Trophoblast cell (in vitro differentiated cells and primary cell): ENCODE measurements around the gene UGCG.

Experiments used
- DNase-seq, 2 donors: peaks; one replicate each; pipeline ENCODE4 v3.0.0-alpha.2; 2016
- H2AFZ ChIP-seq: 2 replicates; pipeline ENCODE4 v1.6.1; 2013; ENCODE audit warnings: low read length, moderate library complexity, mild to moderate bottlenecking; ENCODE audit not compliant: insufficient read depth, poor library complexity
- H2AK5ac ChIP-seq: 2 replicates; pipeline ENCODE4 v1.6.1; 2013; ENCODE audit warnings: mild to moderate bottlenecking, low read length
- H2BK120ac ChIP-seq: 2 replicates; pipeline ENCODE4 v1.6.1; 2013; ENCODE audit warnings: low read length, mild to moderate bottlenecking, moderate library complexity; ENCODE audit not compliant: insufficient read depth, poor library complexity
- H2BK12ac ChIP-seq: 2 replicates; pipeline ENCODE4 v1.6.1; 2013; ENCODE audit warnings: mild to moderate bottlenecking, low read length, moderate library complexity
- H2BK5ac ChIP-seq: 2 replicates; pipeline ENCODE4 v1.6.1; 2013; ENCODE audit warnings: low read length, low read depth, moderate library complexity, mild to moderate bottlenecking; ENCODE audit not compliant: poor library complexity
- H3K14ac ChIP-seq: 2 replicates; pipeline ENCODE4 v1.6.1; 2013; ENCODE audit warnings: mild to moderate bottlenecking, low read length
- H3K18ac ChIP-seq: 2 replicates; pipeline ENCODE4 v1.6.1; 2013; ENCODE audit warnings: mild to moderate bottlenecking, low read length
- H3K23ac ChIP-seq: 2 replicates; pipeline ENCODE4 v1.6.1; 2013; ENCODE audit warnings: low read length
- H3K27ac ChIP-seq: 2 replicates; pipeline ENCODE4 v1.5.1; 2013; ENCODE audit warnings: low read depth, mild to moderate bottlenecking, inconsistent platforms, low read length, moderate library complexity
- H3K27me3 ChIP-seq: 2 replicates; pipeline ENCODE4 v1.6.1; 2013; ENCODE audit warnings: inconsistent platforms, mild to moderate bottlenecking, low read length, moderate library complexity; ENCODE audit not compliant: insufficient read depth
- H3K36me3 ChIP-seq, 2 experiments: 1 replicate in 1 of 2; 2 replicates in 1 of 2; pipeline ENCODE4 v1.6.1; 2013; ENCODE audit warnings: low read length in 2 of 2, mild to moderate bottlenecking in 2 of 2, moderate library complexity in 1 of 2; ENCODE audit not compliant: insufficient read depth in 2 of 2, control insufficient read depth in 1 of 2
- H3K4ac ChIP-seq: 2 replicates; pipeline ENCODE4 v1.6.1; 2013; ENCODE audit warnings: low read depth, mild to moderate bottlenecking, low read length, moderate library complexity
- H3K4me1 ChIP-seq, 2 experiments: 1 replicate in 1 of 2; 2 replicates in 1 of 2; pipeline ENCODE4 v1.6.1; 2013; ENCODE audit warnings: low read length in 2 of 2, mild to moderate bottlenecking in 2 of 2, moderate library complexity in 1 of 2; ENCODE audit not compliant: insufficient read depth in 2 of 2, control insufficient read depth in 1 of 2
- H3K4me2 ChIP-seq: 2 replicates; pipeline ENCODE4 v1.6.1; 2013; ENCODE audit warnings: inconsistent platforms, mild to moderate bottlenecking, low read length, moderate library complexity
- H3K4me3 ChIP-seq: 2 replicates; pipeline ENCODE4 v1.5.1; 2013; ENCODE audit warnings: mild to moderate bottlenecking, low read depth, low read length, inconsistent platforms
- H3K79me1 ChIP-seq: one replicate; pipeline ENCODE4 v1.6.1; 2013; ENCODE audit warnings: low read length
- H3K79me2 ChIP-seq: 2 replicates; pipeline ENCODE4 v1.6.1; 2013; ENCODE audit warnings: low read length, mild to moderate bottlenecking; ENCODE audit not compliant: control insufficient read depth, insufficient read depth, poor library complexity
- H3K9ac ChIP-seq: 2 replicates; pipeline ENCODE4 v1.6.1; 2013; ENCODE audit warnings: mild to moderate bottlenecking, low read length
- H3K9me3 ChIP-seq: 2 replicates; pipeline ENCODE4 v1.6.1; 2013; ENCODE audit warnings: low read depth, mild to moderate bottlenecking, control low read depth, inconsistent platforms, low read length; ENCODE audit not compliant: insufficient read depth
- H4K12ac ChIP-seq: 2 replicates; pipeline ENCODE4 v1.6.1; 2013; ENCODE audit warnings: low read depth, mild to moderate bottlenecking, low read length, moderate library complexity
- H4K8ac ChIP-seq: 2 replicates; pipeline ENCODE4 v1.6.1; 2013; ENCODE audit warnings: low read depth, mild to moderate bottlenecking, low read length, moderate library complexity
- H4K91ac ChIP-seq: one replicate; pipeline ENCODE4 v1.6.1; 2013; ENCODE audit warnings: low read depth, mild to moderate bottlenecking, low read length, moderate library complexity
- WGBS: extraction: QIAGEN DNeasy Blood & Tissue Kit; methylation state at CpG from one replicate; pipeline ENCODE4 v1.1.7; 2013; ENCODE audit warnings: missing lambda C conversion rate; ENCODE audit not compliant: insufficient read length, insufficient coverage; ENCODE audit errors: extremely low coverage; 5-methylcytosine and 5-hydroxymethylcytosine counted together

The UGCG gene

GRCh38 chr9:111896942-111897600 lies 457 bp downstream of the UGCG start:
- Histone ChIP-seq H3K36me3 (no peaks in the 10 kb centered on the region), H3K4me2 (peak overlapping the region; percentile 93), H2BK5ac (peak overlapping the region; percentile 88), H3K4me3 (peak overlapping the region; percentile 99), H2BK120ac (peak overlapping the region; percentile 63), H4K12ac (peak overlapping the region; percentile 74), H3K4ac (peak overlapping the region; percentile 89), H4K91ac (peak overlapping the region; percentile 91), H3K79me1 (peaks cover 10% of the 10 kb centered on the region), H2AK5ac (no peak overlapping the region), H3K14ac (peak overlapping the region; percentile 86), H2BK12ac (peak overlapping the region; percentile 51), H4K8ac (peak overlapping the region; percentile 86), H3K27ac (peak overlapping the region; percentile 81), H3K23ac (no peak overlapping the region), H3K4me1 (peaks cover 0 to 2% of the 10 kb centered on the region in 2 experiments), H3K79me2 (peaks cover 10% of the 10 kb centered on the region), H3K9ac (peak overlapping the region; percentile 77), H3K9me3 (no peaks in the 10 kb centered on the region), H3K18ac (peak overlapping the region; percentile 86), H3K27me3 (no peaks in the 10 kb centered on the region), H2AFZ (peak overlapping the region; percentile 90)
- WGBS = no CpG with 5 or more reads among the region's 68 CpGs
- DNase-seq = peak; percentile 15 to 39

- Histone ChIP-seq H3K23ac (peak overlapping the region; percentile 7), H3K18ac (no peak overlapping the region), H3K4ac (peak overlapping the region; percentile 89), H3K27ac (no peak overlapping the region), H2AK5ac (no peak overlapping the region), H3K36me3 (no peaks in the 10 kb centered on the region), H3K14ac (no peak overlapping the region), H2AFZ (peak overlapping the region; percentile 90), H3K4me3 (peak overlapping the region; percentile 99), H3K4me1 (peaks cover 0 to 2% of the 10 kb centered on the region in 2 experiments), H3K79me1 (peaks cover 10% of the 10 kb centered on the region), H4K12ac (no peak overlapping the region), H4K8ac (no peak overlapping the region), H2BK12ac (no peak overlapping the region), H3K9ac (peak overlapping the region; percentile 76), H3K9me3 (no peaks in the 10 kb centered on the region), H2BK120ac (no peak overlapping the region), H2BK5ac (peak overlapping the region; percentile 44), H3K79me2 (peaks cover 10% of the 10 kb centered on the region), H3K27me3 (no peaks in the 10 kb centered on the region), H4K91ac (no peak overlapping the region), H3K4me2 (peak overlapping the region; percentile 93)
- WGBS = 100% methylated on average over 2 of the region's 12 CpGs
- peak in 1 of 2 donors; percentile 51 for DNase-seq
Measured at GRCh38 chr9:111897601-111898137, 1.1 kb downstream of the UGCG start.

DNA sequence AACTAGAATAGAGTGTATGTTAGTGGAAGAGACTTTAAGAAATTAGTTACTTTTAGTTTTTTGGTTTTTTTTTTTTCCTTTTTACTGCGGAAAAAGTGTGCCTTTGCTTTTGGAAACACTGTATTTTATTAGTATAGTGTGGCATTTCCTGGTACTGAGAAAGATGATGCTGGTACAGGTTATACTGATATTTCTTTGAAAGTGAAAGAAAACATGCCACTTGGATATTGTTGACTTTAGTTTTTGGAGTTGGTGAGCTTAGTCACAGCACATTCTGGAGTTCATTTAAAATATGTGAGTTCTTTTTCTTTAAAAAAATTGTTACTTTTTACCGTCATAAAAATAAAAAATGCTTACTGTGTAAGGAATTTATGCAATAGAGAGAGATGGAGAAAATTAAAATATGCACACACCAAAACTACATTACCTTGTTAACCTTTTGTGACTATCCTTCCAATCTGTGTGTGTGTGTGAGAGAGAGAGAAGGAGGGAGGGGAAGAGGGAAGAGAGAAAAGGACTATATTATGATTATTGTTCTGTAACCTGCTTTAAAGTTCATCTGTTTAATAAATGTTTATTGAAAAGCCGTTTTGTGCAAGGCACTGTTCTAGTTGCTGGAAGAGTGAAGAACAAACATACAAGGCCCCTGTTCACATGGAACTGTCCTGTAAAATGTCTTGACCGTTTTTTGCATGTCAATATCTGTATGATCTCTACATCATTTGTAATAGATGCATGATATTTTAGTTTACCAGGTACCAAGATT lies 1.9 kb downstream of the UGCG start:
- H3K4ac ChIP-seq = no peak overlapping the region
- no peaks in the 10 kb centered on the region for H3K27me3 ChIP-seq
- H2AK5ac ChIP-seq = no peak overlapping the region
- peaks cover 0 to 2% of the 10 kb centered on the region in 2 experiments for H3K4me1 ChIP-seq
- WGBS = no CpG with 5 or more reads among the region's 4 CpGs
- H3K79me1 ChIP-seq = peaks cover 10% of the 10 kb centered on the region
- H3K18ac ChIP-seq = no peak overlapping the region
- H3K79me2 ChIP-seq = peaks cover 10% of the 10 kb centered on the region
- H2BK120ac ChIP-seq = no peak overlapping the region
- no peak overlapping the region for H3K23ac ChIP-seq
- no peak overlapping the region for H3K4me2 ChIP-seq
- no peaks in the 10 kb centered on the region for H3K9me3 ChIP-seq
- H3K9ac ChIP-seq = no peak overlapping the region
- H4K12ac ChIP-seq = no peak overlapping the region
- H2AFZ ChIP-seq = no peak overlapping the region
- H3K27ac ChIP-seq = no peak overlapping the region
- no peak overlapping the region for H4K91ac ChIP-seq
- DNase-seq = peak in 1 of 2 donors; percentile 27
- H4K8ac ChIP-seq = no peak overlapping the region
- no peaks in the 10 kb centered on the region for H3K36me3 ChIP-seq
- H3K4me3 ChIP-seq = no peak overlapping the region
- H2BK5ac ChIP-seq = no peak overlapping the region
- H2BK12ac ChIP-seq = no peak overlapping the region
- no peak overlapping the region for H3K14ac ChIP-seq

GRCh38 chr9:111900151-111900857 lies 3.7 kb downstream of the UGCG start:
- Histone ChIP-seq H3K4me3 (no peak overlapping the region), H3K36me3 (no peaks in the 10 kb centered on the region), H4K8ac (no peak overlapping the region), H4K12ac (no peak overlapping the region), H3K18ac (peak overlapping the region; percentile 51), H2AFZ (no peak overlapping the region), H3K27me3 (no peaks in the 10 kb centered on the region), H3K79me1 (peaks cover 10% of the 10 kb centered on the region), H3K4me2 (no peak overlapping the region), H3K27ac (no peak overlapping the region), H3K79me2 (peaks cover 10% of the 10 kb centered on the region), H3K23ac (no peak overlapping the region), H2BK12ac (no peak overlapping the region), H4K91ac (no peak overlapping the region), H2BK5ac (no peak overlapping the region), H2BK120ac (no peak overlapping the region), H3K4ac (peak overlapping the region; percentile 74), H2AK5ac (no peak overlapping the region), H3K9ac (no peak overlapping the region), H3K9me3 (no peaks in the 10 kb centered on the region), H3K14ac (no peak overlapping the region), H3K4me1 (peaks cover 2 to 8% of the 10 kb centered on the region in 2 experiments)
- no peak for DNase-seq
- no CpG with 5 or more reads among the region's 6 CpGs for WGBS
